GM23248 (cell line): ENCODE results near the gene C3orf62. TPM values are rescaled to one million over a fixed set of nuclear protein-coding genes. Genes with fewer than 3 reads are reported as not detected.

ENCODE experiments used
- DNase-seq: peaks from one replicate; pipeline ENCODE4 v3.0.0-alpha.2; 2015
- H2AFZ ChIP-seq: fragments of 200-600 bp; sonication (generic); 2 replicates; pipeline ENCODE4 v1.6.1; 2016; ENCODE audit warnings: antibody characterized with exemption
- H3F3A ChIP-seq: fragments of 200-600 bp; sonication (generic); 2 replicates; pipeline ENCODE4 v1.6.1; 2016; ENCODE audit warnings: mild to moderate bottlenecking, antibody characterized with exemption, mixed run types; ENCODE audit not compliant: insufficient read depth
- H3K27ac ChIP-seq: fragments of 200-600 bp; sonication (generic); 2 replicates; pipeline ENCODE4 v1.5.1; 2016; ENCODE audit warnings: mild to moderate bottlenecking
- H3K27me3 ChIP-seq: fragments of 200-600 bp; sonication (generic); replicated peaks from 2 replicates; pipeline ENCODE4 v1.6.1; 2016; ENCODE audit warnings: mild to moderate bottlenecking; ENCODE audit not compliant: insufficient read depth
- H3K36me3 ChIP-seq: fragments of 200-600 bp; sonication (generic); 2 replicates; pipeline ENCODE4 v1.6.1; 2016; ENCODE audit warnings: low read depth, mild to moderate bottlenecking
- H3K4me1 ChIP-seq: fragments of 200-600 bp; sonication (generic); 2 replicates; pipeline ENCODE4 v1.6.1; 2016; ENCODE audit warnings: mild to moderate bottlenecking; ENCODE audit not compliant: insufficient read depth
- H3K4me2 ChIP-seq: fragments of 200-600 bp; sonication (generic); one replicate; pipeline ENCODE4 v1.6.1; 2016; ENCODE audit warnings: mild to moderate bottlenecking; ENCODE audit not compliant: unreplicated experiment
- H3K4me3 ChIP-seq: fragments of 200-600 bp; sonication (generic); 2 replicates; pipeline ENCODE4 v1.5.1; 2016; ENCODE audit warnings: mild to moderate bottlenecking
- H3K79me2 ChIP-seq: fragments of 200-600 bp; sonication (generic); 2 replicates; pipeline ENCODE4 v1.6.1; 2016; ENCODE audit warnings: mild to moderate bottlenecking; ENCODE audit not compliant: insufficient read depth
- H3K9ac ChIP-seq: fragments of 200-600 bp; sonication (generic); 2 replicates; pipeline ENCODE4 v1.6.1; 2016; ENCODE audit warnings: mild to moderate bottlenecking
- H3K9me2 ChIP-seq: fragments of 200-600 bp; sonication (generic); 2 replicates; pipeline ENCODE4 v1.6.1; 2016; ENCODE audit warnings: mixed run types, mild to moderate bottlenecking, moderate library complexity; ENCODE audit not compliant: insufficient read depth
- H3K9me3 ChIP-seq: fragments of 200-600 bp; sonication (generic); one replicate; pipeline ENCODE4 v1.6.1; 2017; ENCODE audit warnings: low read depth
- H4K20me1 ChIP-seq: fragments of 200-600 bp; sonication (generic); 2 replicates; pipeline ENCODE4 v1.6.0; 2016; ENCODE audit not compliant: insufficient read depth
- EZH2 ChIP-seq: fragments of 200-600 bp; sonication (generic); IDR thresholded peaks from 2 replicates; pipeline ENCODE4 v1.6.1; 2018; ENCODE audit warnings: antibody characterized with exemption, mild to moderate bottlenecking; ENCODE audit not compliant: insufficient read depth, poor library complexity, severe bottlenecking
- EZH2phosphoT487 ChIP-seq: fragments of 200-600 bp; sonication (generic); IDR thresholded peaks from 2 replicates; pipeline ENCODE4 v1.6.1; 2018; ENCODE audit warnings: antibody characterized with exemption, moderate library complexity, mild to moderate bottlenecking, low read depth; ENCODE audit not compliant: insufficient read depth
- WGBS, 2 experiments: methylation state at CpG; one replicate each; pipeline ENCODE4 v1.1.6; 2015 to 2017; ENCODE audit warnings: low lambda C conversion rate in 2 of 2, low coverage in 1 of 2; ENCODE audit errors: missing lambda C conversion rate in 2 of 2; 5-methylcytosine and 5-hydroxymethylcytosine counted together
- in situ Hi-C: fragments of 300-500 bp; cut with MboI; formaldehyde crosslinking; loops from 2 replicates; pipeline ENCODE4 v1.15.0; 2020
- polyA plus RNA-seq: library from polyadenylated mRNA; unstranded; fragments of >200 nt; fragmentation: Nextera tagmentation; extraction: Ambion mirVana; gene quantifications from 2 replicates; pipeline ENCODE4 v1.2.1, GENCODE V29; 2016
- total RNA-seq: library from RNA; depleted of rRNA; stranded (reverse); fragments of >200 nt; shearing (Covaris generic); gene quantifications from 2 replicates; pipeline ENCODE4 v1.2.3, GENCODE V29; 2014

Gene C3orf62
- total and polyA plus RNA-seq, 2 experiments from 2014 or later, result 1.5 to 2.9 TPM

DNA sequence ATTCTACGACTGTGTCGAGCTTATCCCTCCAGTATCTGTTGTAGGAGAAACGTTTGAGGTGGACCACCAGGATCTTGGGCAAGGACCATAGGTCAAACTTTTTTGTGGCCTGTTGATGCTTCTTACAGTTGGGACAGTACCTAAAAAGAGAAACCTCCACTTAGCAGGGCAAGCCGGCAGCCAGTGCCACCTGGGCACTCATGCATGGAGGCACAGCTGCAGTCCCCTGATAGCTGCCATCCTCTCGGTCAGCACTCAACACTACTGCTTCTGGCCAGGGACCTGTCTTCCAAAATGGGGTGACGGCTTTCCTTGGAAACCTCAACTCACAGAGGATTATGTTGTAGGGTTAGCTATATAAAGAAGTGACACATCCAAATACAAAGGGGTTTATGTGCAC lies 7.0 kb upstream of the C3orf62 start:
- Histone ChIP-seq H3K9me3 (no peaks in the 10 kb centered on the region), H3K79me2 (no peaks in the 10 kb centered on the region), H3K4me2 (no peak overlapping the region), H3K27ac (no peak overlapping the region), H3F3A (peaks cover 11% of the 10 kb centered on the region), H3K9me2 (no peaks in the 10 kb centered on the region), H3K27me3 (no peaks in the 10 kb centered on the region), H3K9ac (no peak overlapping the region), H4K20me1 (no peaks in the 10 kb centered on the region), H3K4me3 (no peak overlapping the region), H2AFZ (no peak overlapping the region), H3K4me1 (peaks cover 10% of the 10 kb centered on the region), H3K36me3 (peaks cover 43% of the 10 kb centered on the region)
- DNase-seq, result no peak
- in situ Hi-C loops, result no loop called here
- TF ChIP-seq EZH2phosphoT487, result no peak
- TF ChIP-seq EZH2, result no peak
- WGBS, 2 experiments, result 97 to 99% methylated on average over 6 of the region's 6 CpGs

- no peak overlapping the region for H2AFZ ChIP-seq
- peaks cover 37% of the 10 kb centered on the region for H3F3A ChIP-seq
- H3K4me2 ChIP-seq, result no peak overlapping the region
- no peaks in the 10 kb centered on the region for H3K9me3 ChIP-seq
- in situ Hi-C loops, result no loop called here
- no peaks in the 10 kb centered on the region for H4K20me1 ChIP-seq
- H3K36me3 ChIP-seq, result peaks cover 17% of the 10 kb centered on the region
- no peaks in the 10 kb centered on the region for H3K9me2 ChIP-seq
- peak overlapping the region; percentile 28; the same call in 1 of the 2 replicates for H3K9ac ChIP-seq
- H3K79me2 ChIP-seq, result no peaks in the 10 kb centered on the region
- peak overlapping the region; percentile 66 for H3K27ac ChIP-seq
- TF ChIP-seq EZH2phosphoT487 (no peak), EZH2 (no peak)
- peak; percentile 68 for DNase-seq
- H3K27me3 ChIP-seq, result no peaks in the 10 kb centered on the region
- H3K4me3 ChIP-seq, result no peak overlapping the region
- peaks cover 29% of the 10 kb centered on the region for H3K4me1 ChIP-seq
Measured at GRCh38 chr3:49279376-49279775, 2.3 kb upstream of the C3orf62 start.

- DNase-seq, result no peak
Measured at GRCh38 chr3:49278548-49278947, 1.5 kb upstream of the C3orf62 start.

GRCh38 chr3:49277383-49277775 lies 347 bp upstream of the C3orf62 start:
- 16 to 18% methylated on average over 9 of the region's 9 CpGs for WGBS, 2 experiments
- Histone ChIP-seq H3K36me3 (peaks cover 6% of the 10 kb centered on the region), H4K20me1 (no peaks in the 10 kb centered on the region), H3K4me2 (peak overlapping the region; percentile 85), H3K9me3 (no peaks in the 10 kb centered on the region), H3K4me3 (peak overlapping the region; percentile 68), H3F3A (peaks cover 37% of the 10 kb centered on the region), H3K9ac (peak overlapping the region; percentile 89), H3K9me2 (no peaks in the 10 kb centered on the region), H3K4me1 (peaks cover 29% of the 10 kb centered on the region), H3K79me2 (no peaks in the 10 kb centered on the region), H3K27ac (peak overlapping the region; percentile 87), H3K27me3 (no peaks in the 10 kb centered on the region), H2AFZ (peak overlapping the region; percentile 85)
- TF ChIP-seq EZH2phosphoT487 (no peak), EZH2 (no peak)
- in situ Hi-C loops, result no loop called here
- DNase-seq, result peak; percentile 56

More at GRCh38 chr3:49278548-49278947, 1.5 kb upstream of the C3orf62 start:
- peaks cover 37% of the 10 kb centered on the region for H3F3A ChIP-seq
- H3K4me2 ChIP-seq, result no peak overlapping the region
- no peak overlapping the region; the same call in 1 of the 2 replicates for H3K9ac ChIP-seq
- peaks cover 9% of the 10 kb centered on the region for H3K36me3 ChIP-seq
- TF ChIP-seq EZH2, result no peak
- no peak for TF ChIP-seq EZH2phosphoT487
- H3K9me3 ChIP-seq, result no peaks in the 10 kb centered on the region
- no peaks in the 10 kb centered on the region for H4K20me1 ChIP-seq
- H3K4me1 ChIP-seq, result peaks cover 29% of the 10 kb centered on the region
- H3K79me2 ChIP-seq, result no peaks in the 10 kb centered on the region
- no peak overlapping the region for H2AFZ ChIP-seq
- H3K4me3 ChIP-seq, result no peak overlapping the region
- H3K9me2 ChIP-seq, result no peaks in the 10 kb centered on the region
- H3K27me3 ChIP-seq, result no peaks in the 10 kb centered on the region
- 49 to 57% methylated on average over 4 of the region's 4 CpGs for WGBS, 2 experiments
- in situ Hi-C loops, result no loop called here
- H3K27ac ChIP-seq, result peak overlapping the region; percentile 66
